Femur (tissue), 1 donor: ENCODE measurements around the gene MTMR6.

Experiments used
- DNase-seq: peaks from one replicate; pipeline ENCODE4 v3.0.0-alpha.2; 2017

The MTMR6 gene

DNA sequence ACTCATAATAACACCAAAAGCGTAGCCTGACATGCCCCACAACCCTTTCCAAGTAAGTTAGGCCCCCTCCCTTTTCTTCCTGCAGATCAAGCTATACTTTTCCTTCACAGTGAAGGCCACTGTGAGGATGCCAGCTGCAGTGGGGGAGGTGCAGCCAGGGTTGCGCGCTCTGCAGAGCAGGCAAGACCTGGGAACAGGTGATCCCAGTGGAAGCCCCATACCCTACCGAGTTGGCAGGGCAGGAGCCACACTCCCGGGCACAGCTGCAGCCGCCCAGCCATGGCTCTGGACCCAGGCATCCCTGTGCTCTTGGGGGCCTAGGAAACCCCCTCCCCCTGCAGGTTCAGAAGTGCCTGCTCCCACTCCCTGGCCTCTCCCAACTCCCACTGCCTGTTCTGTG lies 18.7 kb downstream of the MTMR6 start:
- DNase-seq = no peak

DNA sequence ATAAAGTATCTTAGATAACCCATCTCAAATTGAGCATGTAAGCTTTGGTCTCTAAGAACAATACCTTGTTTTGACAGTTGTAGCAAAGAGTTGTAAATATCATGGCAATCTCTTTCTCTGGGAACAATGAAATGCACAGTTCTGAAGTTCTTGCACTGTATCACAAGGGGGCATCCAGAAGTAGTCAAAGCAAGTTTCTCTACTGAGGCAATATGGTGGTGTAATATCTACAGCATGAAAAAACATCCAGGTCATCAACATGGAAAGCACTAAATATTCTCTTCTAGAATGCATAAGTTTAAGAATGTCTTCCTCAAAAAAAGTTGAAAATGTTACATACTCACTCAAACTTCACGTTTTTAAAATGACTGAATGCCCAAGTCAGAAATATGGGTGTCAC lies 19.6 kb downstream of the MTMR6 start:
- DNase-seq = no peak

DNA sequence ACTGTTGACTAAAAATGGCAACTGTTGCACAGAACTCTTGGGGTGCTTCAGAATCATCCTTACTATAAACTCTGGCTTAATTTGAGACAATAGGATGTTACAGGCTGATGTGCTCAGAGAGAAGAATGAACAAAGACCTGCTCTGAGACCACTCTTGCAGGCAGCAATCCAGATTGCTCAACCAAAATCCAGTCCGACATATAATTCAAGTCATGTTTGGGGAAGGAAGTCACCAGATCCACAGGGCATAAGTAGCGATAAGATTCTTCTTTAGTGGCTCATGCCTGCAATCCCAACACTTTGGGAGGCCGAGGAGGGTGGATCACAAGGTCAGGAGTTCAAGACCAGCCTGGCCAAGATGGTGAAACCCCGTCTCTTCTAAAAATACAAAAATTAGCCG lies 20.6 kb downstream of the MTMR6 start:
- no peak for DNase-seq

- DNase-seq = no peak
Observed at GRCh38 chr13:25262261-25262660, 25.0 kb downstream of the MTMR6 start.

GRCh38 chr13:25253702-25254101 lies 33.6 kb downstream of the MTMR6 start:
- no peak for DNase-seq

GRCh38 chr13:25252752-25253151 lies 34.5 kb downstream of the MTMR6 start:
- no peak for DNase-seq

GRCh38 chr13:25252225-25252624 lies 35.1 kb downstream of the MTMR6 start:
- no peak for DNase-seq

DNA sequence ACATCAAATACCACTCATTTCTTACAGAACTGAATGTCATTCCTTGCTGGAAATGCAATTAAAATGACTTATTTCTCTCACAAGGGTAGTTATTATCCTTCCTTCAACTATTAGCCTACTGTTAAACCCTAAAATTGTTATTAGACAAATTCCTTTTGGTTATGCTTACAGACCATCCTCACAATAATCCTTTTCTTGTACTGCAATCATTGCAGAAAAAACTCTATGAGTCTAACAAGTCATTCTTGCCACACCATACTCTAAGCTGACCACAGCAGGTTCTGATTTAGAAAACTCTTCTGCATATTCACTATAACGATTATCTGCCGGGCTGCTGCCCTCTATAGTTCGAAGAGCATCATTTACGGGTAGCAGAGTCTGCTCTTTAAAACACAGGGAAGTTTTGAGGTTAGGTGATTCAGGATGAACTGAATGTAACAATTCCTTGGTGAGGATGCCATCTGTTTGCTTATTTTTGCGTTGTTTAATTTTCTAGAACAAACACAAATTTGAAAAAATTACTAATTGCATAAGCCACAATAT lies 38.2 kb downstream of the MTMR6 start:
- DNase-seq = no peak

DNA sequence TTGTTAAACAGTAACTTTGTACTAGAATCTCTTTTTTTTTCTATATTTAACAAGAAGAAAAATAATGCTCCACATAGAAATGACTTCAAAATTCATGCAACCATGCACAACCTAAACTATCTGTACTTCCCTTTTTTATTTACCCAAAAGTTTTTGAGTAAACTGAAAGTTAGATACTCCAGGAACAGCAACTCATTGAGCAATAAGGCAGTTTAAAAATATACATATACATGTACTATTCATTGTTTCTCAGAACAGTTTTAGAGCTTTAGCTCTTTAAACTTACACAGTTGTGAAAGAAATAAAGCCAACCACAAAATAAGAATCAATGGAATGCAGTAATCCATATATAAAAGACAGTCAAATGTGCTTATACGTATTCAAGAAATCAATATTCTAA lies 39.2 kb downstream of the MTMR6 start:
- no peak for DNase-seq

GRCh38 chr13:25247360-25247759 lies 39.9 kb downstream of the MTMR6 start:
- DNase-seq = no peak

DNA sequence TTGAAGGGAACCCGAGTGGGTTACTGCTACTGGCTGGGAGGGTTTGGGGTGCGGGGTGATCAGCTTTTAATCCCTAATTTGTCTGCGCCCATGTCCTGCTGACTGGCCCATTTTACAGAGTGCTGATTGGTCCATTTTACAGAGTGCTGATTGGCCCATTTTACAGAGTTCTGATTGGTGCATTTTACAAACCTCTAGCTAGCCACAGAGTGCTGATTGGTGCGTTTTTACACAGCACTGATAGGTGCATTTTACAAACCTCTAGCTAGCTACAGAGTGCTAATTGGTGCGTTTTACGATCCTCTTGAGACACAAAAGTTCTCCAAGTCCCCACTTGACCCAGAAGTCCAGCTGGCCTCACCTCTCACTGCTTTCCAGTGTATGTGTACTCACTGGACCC lies 43.2 kb downstream of the MTMR6 start:
- no peak for DNase-seq

GRCh38 chr13:25242956-25243355 lies 44.3 kb downstream of the MTMR6 start:
- no peak for DNase-seq

GRCh38 chr13:25241007-25241406 lies 46.3 kb downstream of the MTMR6 start:
- no peak for DNase-seq

GRCh38 chr13:25237083-25237482 lies 50.2 kb downstream of the MTMR6 start:
- DNase-seq = no peak

GRCh38 chr13:25233861-25234260 lies 53.4 kb downstream of the MTMR6 start:
- no peak for DNase-seq

DNA sequence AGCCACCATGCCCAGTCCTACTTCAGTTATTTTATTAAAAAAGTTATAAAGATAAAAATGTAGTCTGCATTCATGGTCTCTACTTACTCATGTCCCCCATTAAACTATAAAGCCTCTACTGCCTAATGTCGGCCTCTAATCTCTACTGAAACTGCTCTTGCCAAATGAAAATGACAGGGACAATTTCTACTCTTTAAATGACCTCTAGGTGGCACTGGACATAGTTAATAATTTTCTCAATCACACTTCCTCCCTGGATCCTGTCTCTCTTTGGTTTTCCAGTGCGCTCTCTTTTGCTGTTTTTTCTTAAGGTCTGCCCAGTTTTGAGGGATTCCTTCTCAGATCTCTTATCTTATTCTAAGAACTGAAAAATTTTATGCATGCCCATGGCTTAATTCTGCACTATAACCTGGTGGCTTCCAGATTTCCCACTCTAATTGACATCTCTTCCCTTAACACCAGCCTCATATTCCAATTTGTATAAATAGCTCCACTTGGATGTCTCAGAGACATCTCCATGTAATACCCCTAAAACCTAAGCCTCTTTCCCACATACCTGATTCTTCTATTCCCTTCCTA lies 54.3 kb downstream of the MTMR6 start:
- DNase-seq = no peak

DNA sequence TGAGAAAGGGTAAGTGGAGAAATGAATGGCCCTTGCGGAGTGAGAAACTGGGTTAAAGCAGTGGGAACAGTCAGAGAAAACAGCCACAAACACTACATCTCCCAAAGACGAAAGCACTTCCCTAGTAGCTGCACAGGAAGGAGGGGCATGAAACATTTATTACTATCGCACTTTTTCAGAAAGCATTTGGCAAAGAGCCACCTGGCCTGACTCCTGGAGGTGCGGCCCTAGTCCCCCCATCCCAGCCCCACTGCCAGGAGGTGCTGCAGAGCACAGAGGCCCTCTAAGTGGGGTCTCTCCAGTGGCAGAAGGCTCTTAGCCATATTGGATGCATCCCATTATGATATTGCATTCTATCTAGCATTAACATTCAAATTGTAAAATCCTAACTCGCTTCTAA lies 55.8 kb downstream of the MTMR6 start:
- no peak for DNase-seq

- no peak for DNase-seq
Observed at GRCh38 chr13:25227690-25228089, 59.6 kb downstream of the MTMR6 start.

- DNase-seq = no peak
Observed at GRCh38 chr13:25225970-25226369, 61.3 kb downstream of the MTMR6 start.

- DNase-seq = no peak
Observed at GRCh38 chr13:25224151-25224550, 63.1 kb downstream of the MTMR6 start.

GRCh38 chr13:25222740-25223139 lies 64.5 kb downstream of the MTMR6 start:
- DNase-seq = no peak

DNA sequence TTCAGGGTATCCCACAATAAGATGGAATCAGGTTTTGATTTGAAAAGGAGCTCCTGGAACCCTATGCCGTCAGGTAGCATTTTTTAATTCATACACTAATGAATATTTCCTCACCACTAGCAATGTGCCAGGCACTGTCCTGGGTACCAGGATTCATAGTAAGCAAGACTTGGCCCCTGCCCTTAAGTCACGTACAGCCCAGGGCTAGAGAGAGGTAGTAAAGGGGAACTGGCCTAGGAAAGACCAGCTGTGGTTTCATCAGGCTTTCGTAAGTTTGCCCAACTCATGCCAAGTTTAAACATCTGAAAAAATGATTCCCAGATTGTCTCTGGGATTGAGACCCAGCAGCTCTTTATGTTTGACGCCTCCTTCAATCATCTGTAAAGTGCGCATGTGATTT lies 69.3 kb downstream of the MTMR6 start:
- DNase-seq = no peak

DNA sequence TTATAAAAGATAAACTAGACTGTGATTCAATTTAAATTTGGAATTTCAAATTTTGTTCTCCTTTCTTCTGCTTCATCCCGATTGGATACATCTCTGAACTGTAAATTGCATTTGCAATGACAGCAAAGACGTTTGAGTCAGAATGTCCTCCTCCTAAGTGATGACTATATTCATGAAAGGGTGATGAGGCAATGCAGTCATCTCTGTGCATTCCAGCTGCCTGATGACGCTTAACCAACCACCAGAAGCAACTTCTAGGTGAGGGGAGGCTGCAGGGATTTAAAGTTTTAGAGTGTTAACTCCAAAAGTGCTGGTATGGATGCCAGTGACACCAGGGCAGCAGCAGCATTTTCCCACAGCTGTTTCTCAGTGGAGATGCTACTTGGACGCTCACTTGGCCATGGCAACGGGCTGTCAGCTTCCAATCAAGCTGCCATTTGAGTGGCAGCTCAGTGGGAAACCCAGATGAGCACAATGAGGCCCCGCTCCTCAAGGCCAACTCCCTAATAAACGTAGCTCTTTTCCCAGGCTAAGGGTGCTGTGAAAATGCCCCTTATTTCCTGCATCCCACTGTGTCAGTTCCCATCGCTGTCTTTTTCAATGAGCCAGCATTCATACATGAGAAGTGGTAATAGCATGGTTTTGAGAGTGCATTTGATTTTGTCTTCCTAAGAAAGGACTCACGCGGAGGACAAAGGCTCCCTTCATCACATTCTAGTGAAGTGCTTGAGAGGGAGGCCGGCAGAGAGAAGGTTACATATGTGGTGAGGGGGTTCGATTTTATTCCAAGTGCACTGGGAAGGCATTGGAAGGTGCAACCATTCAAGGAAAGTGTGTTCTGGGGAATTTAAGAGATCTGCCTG lies 70.0 kb downstream of the MTMR6 start:
- DNase-seq = no peak

DNA sequence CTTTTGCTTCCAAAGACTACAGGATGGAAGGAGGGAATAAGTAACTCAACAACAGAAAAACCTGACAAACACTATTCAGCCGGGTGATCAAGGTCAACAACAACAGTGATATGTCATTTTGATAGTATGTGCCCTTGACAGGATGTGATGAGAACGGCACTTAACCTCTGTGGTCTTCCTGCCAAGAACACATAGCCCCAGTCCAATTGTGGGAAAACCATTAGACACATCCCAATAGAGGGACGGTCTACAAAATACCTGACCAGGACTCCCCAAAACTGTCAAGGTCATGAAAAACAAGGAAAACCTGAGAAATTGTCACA lies 72.1 kb downstream of the MTMR6 start:
- DNase-seq = no peak
